Astrocyte of the spinal cord (primary cell): ENCODE results near the gene VANGL1.

Experiments
- DNase-seq: peaks from one replicate; pipeline ENCODE4 v3.0.0; 2011; ENCODE audit warnings: low read depth, low spot score
- H3K4me3 ChIP-seq: 2 replicates; pipeline ENCODE4 v1.5.1; 2011; ENCODE audit warnings: low read depth, mild to moderate bottlenecking, low read length, moderate library complexity
- CTCF ChIP-seq: IDR thresholded peaks from 2 replicates; pipeline ENCODE4 v1.5.1; 2012; ENCODE audit warnings: low read depth, mild to moderate bottlenecking, low read length, inconsistent platforms
- in situ Hi-C: cut with HindIII; loops from 2 replicates; pipeline ENCODE4 v1.10.0; 2017; ENCODE audit warnings: low sequenced_read_pairs

VANGL1 gene

GRCh38 chr1:115655306-115655663 lies 13.5 kb downstream of the VANGL1 start:
- DNase-seq, result no peak
- in situ Hi-C loops, result no loop called here
- H3K4me3 ChIP-seq, result no peak overlapping the region
- TF ChIP-seq CTCF, result no peak

GRCh38 chr1:115655916-115656315 lies 14.1 kb downstream of the VANGL1 start:
- no peak for DNase-seq
- in situ Hi-C loops, result no loop called here
- no peak for TF ChIP-seq CTCF
- no peak overlapping the region for H3K4me3 ChIP-seq

- H3K4me3 ChIP-seq, result no peak overlapping the region
- no peak for TF ChIP-seq CTCF
- no peak for DNase-seq
- in situ Hi-C loops, result no loop called here
Observed at GRCh38 chr1:115656461-115657077, 14.8 kb downstream of the VANGL1 start.

GRCh38 chr1:115658646-115659045 lies 16.9 kb downstream of the VANGL1 start:
- in situ Hi-C loops, result no loop called here

GRCh38 chr1:115660151-115660550 lies 18.4 kb downstream of the VANGL1 start:
- TF ChIP-seq CTCF, result no peak
- in situ Hi-C loops, result no loop called here
- H3K4me3 ChIP-seq, result no peak overlapping the region
- DNase-seq, result no peak

More at GRCh38 chr1:115658646-115659045, 16.9 kb downstream of the VANGL1 start:
- H3K4me3 ChIP-seq, result no peak overlapping the region
- TF ChIP-seq CTCF, result no peak
- DNase-seq, result no peak

- no peak overlapping the region for H3K4me3 ChIP-seq
- TF ChIP-seq CTCF, result no peak
- in situ Hi-C loops, result no loop called here
- DNase-seq, result no peak
Observed at GRCh38 chr1:115661157-115661556, 19.4 kb downstream of the VANGL1 start.
